K562 (cell line): ENCODE data around the gene CCDC136. TPM values are rescaled to one million over a fixed set of nuclear protein-coding genes. Genes with fewer than 3 reads are reported as not detected.

ENCODE experiments used
- CHD4 ChIP-seq: fragments of 200-600 bp; sonication (generic); IDR thresholded peaks from 3 replicates; pipeline ENCODE4 v1.6.1; 2012; ENCODE audit warnings: low read depth, mild to moderate bottlenecking, mixed read lengths, low read length, inconsistent platforms; ENCODE audit not compliant: insufficient read depth, insufficient replicate concordance, poor library complexity, severe bottlenecking
- CLOCK ChIP-seq: fragments of 250-450 bp; sonication (Bioruptor Pico); IDR thresholded peaks from 2 replicates; pipeline ENCODE4 v1.4.0; 2020; ENCODE audit warnings: mild to moderate bottlenecking, moderate library complexity, borderline replicate concordance
- CTBP1 ChIP-seq: fragments of 450-650 bp; IDR thresholded peaks from 2 replicates; pipeline ENCODE4 v1.6.1; 2016; ENCODE audit warnings: borderline replicate concordance
- FOS ChIP-seq: IDR thresholded peaks from 3 replicates; pipeline ENCODE4 v1.6.1; 2011; ENCODE audit not compliant: insufficient read length; ENCODE audit errors: extremely low read depth
- FOXP4 ChIP-seq: sonication (generic); formaldehyde crosslinking; IDR thresholded peaks from 2 replicates; pipeline ENCODE4 v1.8.0; 2022; ENCODE audit warnings: mild to moderate bottlenecking, missing genetic modification reagents, borderline replicate concordance
- HNRNPUL1 ChIP-seq: fragments of 200-400 bp; formaldehyde crosslinking; IDR thresholded peaks from 2 replicates; pipeline ENCODE4 v1.6.1; 2017; ENCODE audit warnings: low read length
- IRF1 ChIP-seq: sonication (generic); formaldehyde crosslinking; IDR thresholded peaks from 2 replicates; pipeline ENCODE4 v1.8.0; 2022; ENCODE audit warnings: missing genetic modification reagents, mild to moderate bottlenecking, borderline replicate concordance
- MAFF ChIP-seq: IDR thresholded peaks from 2 replicates; pipeline ENCODE4 v1.6.1; 2012; ENCODE audit warnings: low read length, improper control_type of control experiment
- PBX2 ChIP-seq, 2 experiments: IDR thresholded peaks in 1 of 2; conservative IDR thresholded peaks in 1 of 2; 2 replicates each; pipeline ENCODE4 v1.6.1; 2016; ENCODE audit warnings: low read depth in 2 of 2, mild to moderate bottlenecking in 1 of 2, missing compliant biosample characterization in 1 of 2, missing genetic modification characterization in 1 of 2, moderate library complexity in 1 of 2
- RFX1 ChIP-seq: fragments of 450-650 bp; IDR thresholded peaks from 2 replicates; pipeline ENCODE4 v1.6.1; 2016; ENCODE audit warnings: mild to moderate bottlenecking, moderate library complexity
- SP2 ChIP-seq: IDR thresholded peaks from 2 replicates; pipeline ENCODE4 v1.6.1; 2011; ENCODE audit warnings: mild to moderate bottlenecking, low read depth, low read length, moderate library complexity; ENCODE audit not compliant: poor library complexity, severe bottlenecking; ENCODE audit errors: extremely low read depth
- TAL1 ChIP-seq: fragments of 450-650 bp; IDR thresholded peaks from 2 replicates; pipeline ENCODE4 v1.6.1; 2016; ENCODE audit warnings: mild to moderate bottlenecking
- USF2 ChIP-seq: sonication (generic); formaldehyde crosslinking; IDR thresholded peaks from 2 replicates; pipeline ENCODE4 v1.5.0; 2020; ENCODE audit warnings: missing genetic modification reagents
- ZNF124 ChIP-seq: sonication (generic); formaldehyde crosslinking; IDR thresholded peaks from 2 replicates; pipeline ENCODE4 v1.8.1; 2022; ENCODE audit warnings: missing genetic modification reagents
- ZNF444 ChIP-seq: fragments of 250-450 bp; sonication (Bioruptor Pico); IDR thresholded peaks from 2 replicates; pipeline ENCODE4 v1.4.0; 2020; ENCODE audit warnings: mild to moderate bottlenecking, moderate library complexity
- ZNF655 ChIP-seq: fragments of 250-450 bp; sonication (Bioruptor Pico); IDR thresholded peaks from 2 replicates; pipeline ENCODE4 v1.5.0; 2021
- polyA plus RNA-seq, 8 experiments: library from polyadenylated mRNA; depleted of rRNA in 4 of 8; stranded (reverse) in 5 of 8; unstranded in 3 of 8; fragments of >200 nt; fragmentation: Nextera tagmentation in 2 of 8; fragmentation: Illumina TruSeq in 1 of 8; extraction: Ambion mirVana in 2 of 8; extraction: Trizol in 1 of 8; gene quantifications; 2 replicates each; pipeline versions ENCODE4 v1.2.1 to v1.2.3, GENCODE V29; 2011 to 2014; ENCODE audit warnings: inconsistent platforms in 1 of 8, missing spikeins in 1 of 8
- total RNA-seq, 7 experiments: library from RNA; depleted of rRNA in 6 of 7; stranded (reverse); fragments of >200 nt in 6 of 7; fragmentation: Illumina TruSeq in 2 of 7; extraction: Trizol in 2 of 7; gene quantifications; 2 replicates each; pipeline versions ENCODE4 v1.2.1 to v1.2.3, GENCODE V29; 2011 to 2021; ENCODE audit warnings: low replicate concordance in 1 of 7

The CCDC136 gene
- total and polyA plus RNA-seq, 9 of the 15 experiments (the other 6 are each of a cell fraction or from before 2014, with no cell fraction given) = 2.4 to 40.8 (median 26.5) TPM

- TF ChIP-seq TAL1 = peak; percentile 77
- TF ChIP-seq CTBP1 = peak; percentile 84; the same call in 1 of the 2 replicates
- TF ChIP-seq SP2 = no peak
- TF ChIP-seq FOXP4 (CRISPR knock-in tag) = 0 out of 2 replicates have a peak, but pooled peaks have one; percentile 17
- no peak for TF ChIP-seq ZNF124 (CRISPR knock-in tag)
- no peak for TF ChIP-seq USF2 (CRISPR knock-in tag)
- TF ChIP-seq ZNF444 (CRISPR knock-in tag) = no peak
- no peak for TF ChIP-seq IRF1
- peak; percentile 81 for TF ChIP-seq MAFF
- no peak for TF ChIP-seq PBX2 (CRISPR knock-in tag; IDR thresholded peaks at IDR 0.05; ENCODE audit: low read depth)
- no peak for TF ChIP-seq PBX2 (tag; conservative IDR thresholded peaks at IDR 0.05; ENCODE audit: low read depth)
- no peak for TF ChIP-seq CHD4
- TF ChIP-seq FOS = no peak
- TF ChIP-seq CLOCK (CRISPR knock-in tag) = no peak
- TF ChIP-seq HNRNPUL1 = no peak
- TF ChIP-seq RFX1 = no peak; the same call in 1 of the 2 replicates
- no peak for TF ChIP-seq ZNF655 (CRISPR knock-in tag)
Observed at GRCh38 chr7:128812514-128813168, 20.9 kb downstream of the CCDC136 start (continued).
